K562 (cell line): ENCODE results near the gene RNLS. TPM values are rescaled to one million over a fixed set of nuclear protein-coding genes. Genes with fewer than 3 reads are reported as not detected.

Experiments used
- CBFA2T2 ChIP-seq: fragments of 450-650 bp; conservative IDR thresholded peaks from 2 replicates; pipeline ENCODE4 v1.6.1; 2017; ENCODE audit warnings: mild to moderate bottlenecking
- COPS2 ChIP-seq: fragments of 450-650 bp; conservative IDR thresholded peaks from 2 replicates; pipeline ENCODE4 v1.6.1; 2016; ENCODE audit warnings: mild to moderate bottlenecking, moderate library complexity
- HOXB6 ChIP-seq: fragments of 250-450 bp; sonication (Bioruptor Pico); IDR thresholded peaks from 2 replicates; pipeline ENCODE4 v1.5.1; 2022; ENCODE audit warnings: mild to moderate bottlenecking, borderline replicate concordance
- MGA ChIP-seq: fragments of 450-650 bp; IDR thresholded peaks from 2 replicates; pipeline ENCODE4 v1.6.1; 2016; ENCODE audit warnings: mild to moderate bottlenecking, moderate library complexity
- MITF ChIP-seq: IDR thresholded peaks from 2 replicates; pipeline ENCODE4 v1.6.1; 2014; ENCODE audit warnings: antibody characterized with exemption
- POLR2H ChIP-seq: IDR thresholded peaks from 2 replicates; pipeline ENCODE4 v1.6.1; 2016; ENCODE audit warnings: missing genetic modification characterization, low read depth, mild to moderate bottlenecking, control low read depth, missing compliant biosample characterization, moderate library complexity
- RAD51 ChIP-seq: fragments of 450-650 bp; IDR thresholded peaks from 2 replicates; pipeline ENCODE4 v1.7.1; 2016; ENCODE audit warnings: low read depth, mild to moderate bottlenecking, borderline replicate concordance
- TARDBP ChIP-seq: fragments of 450-650 bp; IDR thresholded peaks from 2 replicates; pipeline ENCODE4 v1.6.1; 2016
- USF1 ChIP-seq: sonication (generic); formaldehyde crosslinking; IDR thresholded peaks from 2 replicates; pipeline ENCODE4 v1.9.0; 2022; ENCODE audit warnings: mild to moderate bottlenecking, missing genetic modification reagents
- ZBTB5 ChIP-seq: fragments of 450-650 bp; IDR thresholded peaks from 2 replicates; pipeline ENCODE4 v1.6.1; 2017; ENCODE audit warnings: antibody characterized with exemption
- polyA plus RNA-seq, 8 experiments: library from polyadenylated mRNA; depleted of rRNA in 4 of 8; stranded (reverse) in 5 of 8; unstranded in 3 of 8; fragments of >200 nt; fragmentation: Nextera tagmentation in 2 of 8; fragmentation: Illumina TruSeq in 1 of 8; extraction: Ambion mirVana in 2 of 8; extraction: Trizol in 1 of 8; gene quantifications; 2 replicates each; pipeline versions ENCODE4 v1.2.1 to v1.2.3, GENCODE V29; 2011 to 2014; ENCODE audit warnings: inconsistent platforms in 1 of 8, missing spikeins in 1 of 8
- total RNA-seq, 7 experiments: library from RNA; depleted of rRNA in 6 of 7; stranded (reverse); fragments of >200 nt in 6 of 7; fragmentation: Illumina TruSeq in 2 of 7; extraction: Trizol in 2 of 7; gene quantifications; 2 replicates each; pipeline versions ENCODE4 v1.2.1 to v1.2.3, GENCODE V29; 2011 to 2021; ENCODE audit warnings: low replicate concordance in 1 of 7

RNLS gene
- total and polyA plus RNA-seq, 9 of the 15 experiments (the other 6 are each of a cell fraction or from before 2014, with no cell fraction given): 0.14 to 0.72 (median 0.41) TPM; not detected in 3

- TF ChIP-seq MGA (peak; percentile 64), TARDBP (no peak), POLR2H (no peak), USF1 (CRISPR knock-in tag) (peak; percentile 52; the same call in 1 of the 2 replicates), HOXB6 (no peak), ZBTB5 (no peak), MITF (no peak), RAD51 (peak; percentile 74), CBFA2T2 (0 out of 2 replicates have a peak, but pooled peaks have one; percentile 11), COPS2 (no peak)
Measured at GRCh38 chr10:88582806-88583583, at the start of gene RNLS (continued).
